ENCODE data around the gene KIF13A. TPM values are rescaled to one million over a fixed set of nuclear protein-coding genes. Genes with fewer than 3 reads are reported as not detected.
"Not testable (repeated sequence)": the region's sequence is repeated elsewhere in the genome, so short reads cannot be mapped to it uniquely, and the experiment has no call there.

The KIF13A gene
- total RNA-seq, 1 donor from 2014 or later: not detected

- peaks cover 64% of the 10 kb centered on the region for H3K27me3 Mint-ChIP-seq (ENCODE audit: insufficient read depth)
- no peak overlapping the region for H3K27ac Mint-ChIP-seq
- H3K4me3 Mint-ChIP-seq: peak overlapping the region; percentile 85
- H3K9me3 Mint-ChIP-seq: no peaks in the 10 kb centered on the region
- peak; percentile 5 for DNase-seq (ENCODE audit: low spot score)
- H3K4me1 Mint-ChIP-seq (ENCODE audit: low read depth): peaks cover 9% of the 10 kb centered on the region
- intact Hi-C loops (cut with micrococcal nuclease): loop anchor here (1.0 to 10.0 kb wide), 4 partner anchors 127 to 517 kb away; partner anchors contain the start of genes FAM8A1 and NHLRC1
- peaks cover 4% of the 10 kb centered on the region for H3K36me3 Mint-ChIP-seq (ENCODE audit: low read depth)
These were observed 424 bp upstream of the KIF13A start for GRCh38 chr6:17987697-17988421.

GRCh38 chr6:17986656-17987446 lies 584 bp downstream of the KIF13A start:
- Mint-ChIP-seq H3K36me3 (ENCODE audit: low read depth) (peaks cover 4% of the 10 kb centered on the region), H3K9me3 (no peaks in the 10 kb centered on the region), H3K4me3 (peak overlapping the region; percentile 47), H3K4me1 (ENCODE audit: low read depth) (peaks cover 9% of the 10 kb centered on the region), H3K27me3 (ENCODE audit: insufficient read depth) (peaks cover 69% of the 10 kb centered on the region), H3K27ac (no peak overlapping the region)
- intact Hi-C loops (cut with micrococcal nuclease): loop anchor here (10.0 kb wide), 2 partner anchors 382 to 518 kb away; partner anchors contain the start of gene FAM8A1
- DNase-seq (ENCODE audit: low spot score): no peak

- peaks cover 66% of the 10 kb centered on the region for H3K27me3 Mint-ChIP-seq (ENCODE audit: insufficient read depth)
- H3K4me3 Mint-ChIP-seq: peak overlapping the region; percentile 20
- no peak for DNase-seq (ENCODE audit: low spot score)
- H3K4me1 Mint-ChIP-seq (ENCODE audit: low read depth): peaks cover 9% of the 10 kb centered on the region
- H3K9me3 Mint-ChIP-seq: no peaks in the 10 kb centered on the region
- intact Hi-C loops (cut with micrococcal nuclease): loop anchor here (10.0 kb wide), 2 partner anchors 381 to 519 kb away; partner anchors contain the start of gene FAM8A1
- H3K27ac Mint-ChIP-seq: no peak overlapping the region
- H3K36me3 Mint-ChIP-seq (ENCODE audit: low read depth): peaks cover 4% of the 10 kb centered on the region
These were observed 1.3 kb downstream of the KIF13A start for GRCh38 chr6:17985934-17986655.

- peak overlapping the region; percentile 19 for H3K4me3 Mint-ChIP-seq
- peaks cover 9% of the 10 kb centered on the region for H3K4me1 Mint-ChIP-seq (ENCODE audit: low read depth)
- H3K27ac Mint-ChIP-seq: no peak overlapping the region
- peaks cover 4% of the 10 kb centered on the region for H3K36me3 Mint-ChIP-seq (ENCODE audit: low read depth)
- H3K27me3 Mint-ChIP-seq (ENCODE audit: insufficient read depth): peaks cover 66% of the 10 kb centered on the region
- intact Hi-C loops (cut with micrococcal nuclease): loop anchor here (10.0 kb wide), 2 partner anchors 380 to 520 kb away; partner anchors contain the start of gene FAM8A1
- no peak for DNase-seq (ENCODE audit: low spot score)
- no peaks in the 10 kb centered on the region for H3K9me3 Mint-ChIP-seq
These were observed 2.4 kb downstream of the KIF13A start for GRCh38 chr6:17984812-17985670.

- peaks cover 67% of the 10 kb centered on the region for H3K27me3 Mint-ChIP-seq (ENCODE audit: insufficient read depth)
- intact Hi-C loops (cut with micrococcal nuclease): loop anchor here (10.0 kb wide), 2 partner anchors 380 to 520 kb away; partner anchors contain the start of gene FAM8A1
- H3K9me3 Mint-ChIP-seq: no peaks in the 10 kb centered on the region
These were observed 3.0 kb downstream of the KIF13A start for GRCh38 chr6:17984399-17984798.

GRCh38 chr6:17983730-17984129 lies 3.7 kb downstream of the KIF13A start:
- no peaks in the 10 kb centered on the region for H3K9me3 Mint-ChIP-seq
- peaks cover 60% of the 10 kb centered on the region for H3K27me3 Mint-ChIP-seq (ENCODE audit: insufficient read depth)
- DNase-seq (ENCODE audit: low spot score): no peak
- H3K4me3 Mint-ChIP-seq: no peak overlapping the region
- peaks cover 4% of the 10 kb centered on the region for H3K36me3 Mint-ChIP-seq (ENCODE audit: low read depth)
- intact Hi-C loops (cut with micrococcal nuclease): loop anchor here (10.0 kb wide), 2 partner anchors 379 to 521 kb away; partner anchors contain the start of gene FAM8A1
- peaks cover 9% of the 10 kb centered on the region for H3K4me1 Mint-ChIP-seq (ENCODE audit: low read depth)
- H3K27ac Mint-ChIP-seq: no peak overlapping the region

More at GRCh38 chr6:17984399-17984798, 3.0 kb downstream of the KIF13A start:
- no peak overlapping the region for H3K4me3 Mint-ChIP-seq
- H3K27ac Mint-ChIP-seq: no peak overlapping the region
- DNase-seq (ENCODE audit: low spot score): no peak
- H3K36me3 Mint-ChIP-seq (ENCODE audit: low read depth): peaks cover 4% of the 10 kb centered on the region
- peaks cover 9% of the 10 kb centered on the region for H3K4me1 Mint-ChIP-seq (ENCODE audit: low read depth)

GRCh38 chr6:17980329-17980728 lies 7.1 kb downstream of the KIF13A start:
- H3K27ac Mint-ChIP-seq: no peak overlapping the region
- H3K4me3 Mint-ChIP-seq: no peak overlapping the region
- DNase-seq (ENCODE audit: low spot score): no peak
- intact Hi-C loops (cut with micrococcal nuclease): loop anchor here (10.0 kb wide), 2 partner anchors 376 to 524 kb away; partner anchors contain the start of gene FAM8A1
- no peaks in the 10 kb centered on the region for H3K9me3 Mint-ChIP-seq
- H3K4me1 Mint-ChIP-seq (ENCODE audit: low read depth): no peaks in the 10 kb centered on the region
- peaks cover 41% of the 10 kb centered on the region for H3K27me3 Mint-ChIP-seq (ENCODE audit: insufficient read depth)
- H3K36me3 Mint-ChIP-seq (ENCODE audit: low read depth): no peaks in the 10 kb centered on the region

GRCh38 chr6:17979479-17979878 lies 8.0 kb downstream of the KIF13A start:
- no peaks in the 10 kb centered on the region for H3K4me1 Mint-ChIP-seq (ENCODE audit: low read depth)
- H3K4me3 Mint-ChIP-seq: no peak overlapping the region
- intact Hi-C loops (cut with micrococcal nuclease): no loop called here
- H3K36me3 Mint-ChIP-seq (ENCODE audit: low read depth): no peaks in the 10 kb centered on the region
- no peaks in the 10 kb centered on the region for H3K9me3 Mint-ChIP-seq
- H3K27me3 Mint-ChIP-seq (ENCODE audit: insufficient read depth): peaks cover 32% of the 10 kb centered on the region
- DNase-seq (ENCODE audit: low spot score): no peak
- no peak overlapping the region for H3K27ac Mint-ChIP-seq

GRCh38 chr6:17976258-17976657 lies 11.2 kb downstream of the KIF13A start:
- not testable (repeated sequence) for H3K4me3 Mint-ChIP-seq

GRCh38 chr6:17974570-17975368 lies 12.7 kb downstream of the KIF13A start:
- Mint-ChIP-seq H3K27me3 (ENCODE audit: insufficient read depth) (peaks cover 7% of the 10 kb centered on the region), H3K4me3 (no peak overlapping the region), H3K27ac (no peak overlapping the region), H3K36me3 (ENCODE audit: low read depth) (no peaks in the 10 kb centered on the region), H3K4me1 (ENCODE audit: low read depth) (no peaks in the 10 kb centered on the region), H3K9me3 (no peaks in the 10 kb centered on the region)
- DNase-seq (ENCODE audit: low spot score): no peak
- intact Hi-C loops (cut with micrococcal nuclease): no loop called here

More at GRCh38 chr6:17976258-17976657, 11.2 kb downstream of the KIF13A start:
- H3K36me3 Mint-ChIP-seq (ENCODE audit: low read depth); H3K4me1 Mint-ChIP-seq (ENCODE audit: low read depth); intact Hi-C loops (cut with micrococcal nuclease); H3K27ac Mint-ChIP-seq; H3K9me3 Mint-ChIP-seq; DNase-seq (ENCODE audit: low spot score): not testable (repeated sequence)
- H3K27me3 Mint-ChIP-seq (ENCODE audit: insufficient read depth): peaks cover 17% of the 10 kb centered on the region

- Mint-ChIP-seq H3K4me1 (ENCODE audit: low read depth) (no peaks in the 10 kb centered on the region), H3K27me3 (ENCODE audit: insufficient read depth) (peaks cover 6% of the 10 kb centered on the region)
- intact Hi-C loops (cut with micrococcal nuclease): no loop called here
These were observed 14.3 kb downstream of the KIF13A start for GRCh38 chr6:17972978-17973622.

More at GRCh38 chr6:17972978-17973622, 14.3 kb downstream of the KIF13A start:
- Mint-ChIP-seq H3K4me3 (no peak overlapping the region), H3K36me3 (ENCODE audit: low read depth) (no peaks in the 10 kb centered on the region), H3K27ac (no peak overlapping the region), H3K9me3 (no peaks in the 10 kb centered on the region)
- no peak for DNase-seq (ENCODE audit: low spot score)
